ENCODE results near the gene TNFSF8.

Gene TNFSF8

DNA sequence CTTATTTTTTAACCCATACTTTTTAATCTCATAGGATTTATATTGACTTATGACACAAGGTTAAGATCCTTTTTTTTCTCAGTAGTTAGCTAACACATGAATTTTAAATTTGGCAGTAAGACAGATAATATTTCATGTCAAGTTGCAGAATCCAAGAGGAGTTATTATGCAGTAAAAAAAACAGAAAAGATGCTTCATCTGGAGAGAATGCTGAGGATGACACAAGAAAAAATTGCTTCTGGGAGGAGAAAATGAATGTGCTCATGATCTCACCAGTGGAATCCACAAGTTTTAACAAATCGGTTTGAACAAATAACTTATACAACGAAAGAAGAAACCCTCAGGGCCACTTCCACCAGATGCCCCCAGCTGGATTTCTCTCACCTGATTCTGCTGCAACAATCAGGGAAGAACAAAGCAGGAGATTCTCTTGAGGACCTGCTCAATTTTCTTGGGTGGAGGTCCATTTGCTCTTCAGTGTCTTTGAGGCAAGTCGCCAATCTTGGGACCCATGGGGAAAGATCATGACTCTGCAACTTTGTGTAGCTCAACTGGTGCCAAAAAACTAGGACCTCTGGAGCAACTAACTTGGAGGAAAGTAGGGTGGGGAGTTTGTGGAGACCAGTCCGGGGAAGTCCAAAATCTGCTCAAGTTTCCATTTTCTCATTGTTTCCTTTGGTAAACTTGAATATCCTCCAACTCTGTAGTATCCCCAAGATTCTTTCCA is 74.0 kb downstream of the TNFSF8 start:
- H3K4me1 ChIP-seq (ENCODE audit: control insufficient read depth, insufficient read depth, low read length), result peaks cover 17% of the 10 kb centered on the region
- H3K9me3 ChIP-seq (ENCODE audit: control insufficient read depth, low read length), result no peaks in the 10 kb centered on the region
- no peak overlapping the region for H3K9ac ChIP-seq (ENCODE audit: low read length)
- H3K27me3 ChIP-seq (ENCODE audit: control insufficient read depth, insufficient read depth, low read length), result no peaks in the 10 kb centered on the region
- no peak overlapping the region for H3K4me3 ChIP-seq (ENCODE audit: low read length)
- H3K36me3 ChIP-seq (ENCODE audit: control insufficient read depth, insufficient read depth, low read length), result no peaks in the 10 kb centered on the region

- no peaks in the 10 kb centered on the region for H3K9me3 ChIP-seq (ENCODE audit: control insufficient read depth, low read length)
- no peak overlapping the region for H3K4me3 ChIP-seq (ENCODE audit: low read length)
- H3K9ac ChIP-seq (ENCODE audit: low read length), result no peak overlapping the region
- H3K4me1 ChIP-seq (ENCODE audit: control insufficient read depth, insufficient read depth, low read length), result peaks cover 22% of the 10 kb centered on the region
- H3K36me3 ChIP-seq (ENCODE audit: control insufficient read depth, insufficient read depth, low read length), result no peaks in the 10 kb centered on the region
- H3K27me3 ChIP-seq (ENCODE audit: control insufficient read depth, insufficient read depth, low read length), result no peaks in the 10 kb centered on the region
Observed at GRCh38 chr9:114855488-114855887, 74.9 kb downstream of the TNFSF8 start.

GRCh38 chr9:114854736-114855355 is 75.5 kb downstream of the TNFSF8 start:
- Histone ChIP-seq H3K36me3 (ENCODE audit: control insufficient read depth, insufficient read depth, low read length) (no peaks in the 10 kb centered on the region), H3K27me3 (ENCODE audit: control insufficient read depth, insufficient read depth, low read length) (no peaks in the 10 kb centered on the region), H3K4me3 (ENCODE audit: low read length) (no peak overlapping the region), H3K9ac (ENCODE audit: low read length) (no peak overlapping the region), H3K4me1 (ENCODE audit: control insufficient read depth, insufficient read depth, low read length) (peaks cover 22% of the 10 kb centered on the region), H3K9me3 (ENCODE audit: control insufficient read depth, low read length) (no peaks in the 10 kb centered on the region)

DNA sequence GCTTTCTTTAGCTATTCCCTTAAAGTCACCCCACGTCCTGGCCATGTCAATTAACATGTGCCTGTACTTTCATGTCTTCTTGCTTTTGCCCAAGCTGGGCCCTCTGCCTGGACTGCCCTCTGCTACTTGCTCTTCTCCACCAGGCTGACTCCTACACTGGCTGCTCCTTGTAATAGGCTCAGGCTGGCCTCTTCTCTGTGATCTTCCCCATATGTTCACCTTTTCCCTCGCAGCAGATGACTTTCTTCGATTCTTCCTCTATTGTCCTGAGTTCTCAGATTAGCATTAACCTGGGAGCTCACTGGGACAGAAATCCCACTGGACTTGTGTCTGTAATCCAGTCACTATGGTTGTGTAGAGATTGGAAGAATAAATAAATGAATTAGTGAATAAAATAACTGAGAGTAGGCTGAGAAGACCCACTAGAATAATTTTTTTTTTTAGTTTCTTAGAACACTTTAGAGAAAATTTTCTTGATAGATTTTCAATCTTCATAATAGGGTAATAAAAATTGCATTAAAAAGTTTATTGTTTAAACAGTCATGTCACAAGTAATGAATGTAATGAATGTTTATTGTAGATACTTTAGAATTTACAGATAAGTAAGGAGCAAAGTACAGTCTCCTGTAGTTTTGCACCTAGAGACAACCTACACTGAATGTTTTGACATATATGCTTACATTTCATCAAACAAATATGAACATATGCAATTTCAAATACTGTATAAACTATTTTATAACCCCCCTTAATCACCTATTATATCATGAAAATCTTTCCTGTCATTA is 77.1 kb downstream of the TNFSF8 start:
- no peaks in the 10 kb centered on the region for H3K9me3 ChIP-seq (ENCODE audit: control insufficient read depth, low read length)
- H3K36me3 ChIP-seq (ENCODE audit: control insufficient read depth, insufficient read depth, low read length), result no peaks in the 10 kb centered on the region
- H3K4me3 ChIP-seq (ENCODE audit: low read length), result no peak overlapping the region
- peaks cover 22% of the 10 kb centered on the region for H3K4me1 ChIP-seq (ENCODE audit: control insufficient read depth, insufficient read depth, low read length)
- no peak overlapping the region for H3K9ac ChIP-seq (ENCODE audit: low read length)
- H3K27me3 ChIP-seq (ENCODE audit: control insufficient read depth, insufficient read depth, low read length), result no peaks in the 10 kb centered on the region

DNA sequence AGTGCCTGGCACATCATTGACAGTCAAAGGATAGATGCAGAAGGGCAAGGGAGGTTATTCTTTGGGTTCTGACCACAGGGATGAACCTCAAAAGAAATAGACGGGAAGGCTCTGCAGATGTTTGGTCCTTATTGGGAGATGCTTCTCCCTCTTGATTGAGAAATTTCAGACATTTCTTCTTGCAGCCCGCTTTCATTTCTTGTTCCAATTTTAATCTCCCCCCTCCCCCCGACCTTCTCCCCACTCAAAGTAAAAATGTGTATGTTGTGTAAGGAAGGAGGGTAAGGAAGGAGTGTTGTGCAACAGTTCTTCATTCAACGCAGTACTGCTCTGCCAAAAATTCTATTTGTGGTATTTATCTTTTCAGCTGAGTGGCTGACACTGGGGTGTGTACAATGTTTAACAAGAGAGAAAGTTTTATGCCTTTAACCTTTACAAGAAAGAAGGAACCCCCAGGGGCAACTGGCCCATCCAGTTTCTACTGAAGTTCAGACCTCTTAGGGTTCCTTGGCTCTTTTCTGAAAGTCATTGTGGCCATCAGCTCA is 78.3 kb downstream of the TNFSF8 start:
- H3K4me1 ChIP-seq (ENCODE audit: control insufficient read depth, insufficient read depth, low read length), result peaks cover 22% of the 10 kb centered on the region
- no peak overlapping the region for H3K9ac ChIP-seq (ENCODE audit: low read length)

DNA sequence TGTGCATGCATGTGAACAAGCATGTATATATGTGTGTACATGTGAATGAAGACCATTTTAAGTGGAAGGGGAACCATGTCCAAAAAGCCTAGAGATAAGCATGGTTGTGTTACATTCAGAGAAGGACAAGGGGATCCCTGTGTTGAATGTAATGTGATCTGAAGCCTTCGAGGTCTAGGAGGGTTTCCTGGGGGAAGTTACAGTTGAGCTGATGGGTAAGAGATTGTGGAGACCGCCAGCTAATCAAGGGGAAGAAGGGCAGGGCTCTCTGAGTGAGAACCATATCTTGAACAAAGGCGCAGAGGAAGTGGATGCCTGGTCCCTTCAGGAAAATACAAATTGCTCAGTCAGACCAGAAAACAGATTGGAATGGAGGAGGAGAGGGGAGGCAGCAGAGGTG is 79.1 kb downstream of the TNFSF8 start:
- no peak overlapping the region for H3K4me3 ChIP-seq (ENCODE audit: low read length)
- H3K9ac ChIP-seq (ENCODE audit: low read length), result no peak overlapping the region
- H3K9me3 ChIP-seq (ENCODE audit: control insufficient read depth, low read length), result no peaks in the 10 kb centered on the region
- H3K4me1 ChIP-seq (ENCODE audit: control insufficient read depth, insufficient read depth, low read length), result peaks cover 22% of the 10 kb centered on the region
- H3K27me3 ChIP-seq (ENCODE audit: control insufficient read depth, insufficient read depth, low read length), result no peaks in the 10 kb centered on the region
- no peaks in the 10 kb centered on the region for H3K36me3 ChIP-seq (ENCODE audit: control insufficient read depth, insufficient read depth, low read length)

More for the DNA sequence above, 78.3 kb downstream of the TNFSF8 start:
- Histone ChIP-seq H3K9me3 (ENCODE audit: control insufficient read depth, low read length) (no peaks in the 10 kb centered on the region), H3K36me3 (ENCODE audit: control insufficient read depth, insufficient read depth, low read length) (no peaks in the 10 kb centered on the region), H3K27me3 (ENCODE audit: control insufficient read depth, insufficient read depth, low read length) (no peaks in the 10 kb centered on the region), H3K4me3 (ENCODE audit: low read length) (no peak overlapping the region)

All from mucosa of stomach (tissue), 1 donor.